Upper lobe of left lung (tissue), 6 donors: Measurements from ENCODE around the gene RASGEF1C. TPM values are rescaled to one million over a fixed set of nuclear protein-coding genes. Genes with fewer than 3 reads are reported as not detected.

Experiments
- ATAC-seq, 2 donors: fragments of 200-7000 bp; cut with Tn5 transposase; one replicate each; pipeline ENCODE4 v1.9.1; 2022; ENCODE audit warnings: mild to moderate bottlenecking in 2 of 2, moderate library complexity in 2 of 2; ENCODE audit not compliant: low FRiP score in 2 of 2
- DNase-seq, 2 donors: peaks; one replicate each; pipeline ENCODE4 v3.0.0-alpha.2; 2019 to 2020
- H3K27ac ChIP-seq, 4 donors: fragments of 200-600 bp; sonication (generic); one replicate each; pipeline ENCODE4 v1.5.1; 2016 to 2019
- H3K27me3 ChIP-seq, 4 donors: fragments of 200-600 bp; sonication (generic); one replicate each; pipeline ENCODE4 v1.5.1; 2017 to 2019
- H3K36me3 ChIP-seq, 4 donors: fragments of 200-600 bp; sonication (generic); one replicate each; pipeline ENCODE4 v1.5.1; 2016 to 2019
- H3K4me1 ChIP-seq, 4 donors: fragments of 200-600 bp; sonication (generic); one replicate each; pipeline ENCODE4 v1.5.1; 2018 to 2019
- H3K4me3 ChIP-seq, 4 donors: fragments of 200-600 bp; sonication (generic); one replicate each; pipeline ENCODE4 v1.5.1; 2017 to 2019; ENCODE audit warnings: mild to moderate bottlenecking in 2 of 4, moderate library complexity in 1 of 4
- H3K9me3 ChIP-seq, 4 donors: fragments of 200-600 bp; sonication (generic); one replicate each; pipeline ENCODE4 v1.5.1; 2018 to 2019
- EP300 ChIP-seq, 4 donors: sonication (generic); formaldehyde crosslinking; IDR thresholded peaks; one replicate each; pipeline ENCODE4 v1.5.1; 2017; ENCODE audit warnings: antibody characterized with exemption in 4 of 4, control low read depth in 2 of 4
- POLR2A ChIP-seq, 4 donors: fragments of 450-650 bp; IDR thresholded peaks; one replicate each; pipeline ENCODE4 v1.5.1; 2016 to 2017; ENCODE audit warnings: antibody characterized with exemption in 4 of 4, mild to moderate bottlenecking in 2 of 4
- POLR2AphosphoS5 ChIP-seq, 2 donors: sonication (generic); formaldehyde crosslinking; IDR thresholded peaks; one replicate each; pipeline ENCODE4 v1.5.1; 2017; ENCODE audit warnings: antibody characterized with exemption in 2 of 2
- WGBS, 2 donors: methylation state at CpG; one replicate each; pipeline ENCODE4 v1.1.5; 2017 to 2018; 5-methylcytosine and 5-hydroxymethylcytosine counted together
- total RNA-seq, 6 donors: library from RNA; depleted of rRNA in 4 of 6; stranded (reverse); fragments of >200 nt in 4 of 6; gene quantifications; one replicate each; pipeline versions ENCODE4 v1.1.0 to v1.2.1, GENCODE V29; 2016 to 2021
- TF ChIP-seq, protein P1 (sequence below), 6 experiments: fragments of 450-650 bp in 4 of 6; fragments of 200-600 bp in 2 of 6; sonication (generic) in 2 of 6; IDR thresholded peaks; one replicate each; pipeline ENCODE4 v1.5.1; 2016 to 2019; ENCODE audit warnings: antibody characterized with exemption in 6 of 6
- donor health status: DM: no; HTN: no; CAD: no; lungs with moderate emphysema.
- donor health status: DM: no; HTN: yes; CAD: no; lungs with severe emphysema.

Gene RASGEF1C
- total RNA-seq, 6 donors from 2014 or later, result not detected

DNA sequence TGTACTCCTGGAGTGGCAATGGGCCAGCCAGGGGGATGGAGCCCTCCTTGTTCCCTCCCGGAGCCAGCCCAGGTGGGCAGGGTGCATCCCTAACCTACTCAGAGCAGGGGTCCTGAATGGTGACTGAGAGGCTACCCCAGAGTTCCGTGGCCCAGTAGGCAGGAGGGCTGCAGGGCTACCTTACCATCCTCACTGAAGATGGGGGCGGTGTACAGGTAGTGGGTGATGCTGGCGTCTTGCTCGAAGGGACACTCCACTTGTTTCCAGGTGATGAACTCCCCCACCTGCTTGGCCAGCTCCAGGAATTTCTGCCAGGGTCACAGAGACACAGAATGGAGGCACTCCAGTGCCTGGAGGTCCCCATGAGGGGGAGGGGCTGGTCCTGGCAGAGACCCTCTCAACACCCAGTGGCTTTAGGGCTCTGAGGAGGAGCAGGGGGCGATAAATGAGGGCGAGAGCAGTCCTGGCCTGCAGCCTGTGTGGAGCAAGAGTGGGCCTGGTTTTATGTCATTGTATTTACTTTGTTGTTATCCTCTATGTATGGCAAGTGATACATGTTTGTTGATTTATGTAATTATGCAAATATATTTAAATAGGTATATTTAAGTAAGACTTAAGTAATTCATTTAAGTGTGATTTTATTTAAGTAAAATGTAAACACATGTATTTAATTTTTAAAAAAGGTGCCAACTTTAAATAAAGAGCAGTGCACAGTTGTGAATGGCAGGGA is 97.6 kb downstream of the RASGEF1C start:
- Histone ChIP-seq H3K4me3 (no peak overlapping the region), H3K4me1 (no peaks in the 10 kb centered on the region), H3K27me3 (no peaks in the 10 kb centered on the region), H3K9me3 (peaks cover 3 to 16% (median 10%) of the 10 kb centered on the region in 4 donors), H3K36me3 (no peaks in the 10 kb centered on the region), H3K27ac (no peak overlapping the region)
- DNase-seq (no peak), ATAC-seq (peak in 1 of 2 donors; percentile 23)
- WGBS, 2 donors, result 85 to 96% methylated on average over 2 to 7 of the region's 7 CpGs
- TF ChIP-seq EP300 (IDR thresholded peaks at IDR 0.05), result no peak

DNA sequence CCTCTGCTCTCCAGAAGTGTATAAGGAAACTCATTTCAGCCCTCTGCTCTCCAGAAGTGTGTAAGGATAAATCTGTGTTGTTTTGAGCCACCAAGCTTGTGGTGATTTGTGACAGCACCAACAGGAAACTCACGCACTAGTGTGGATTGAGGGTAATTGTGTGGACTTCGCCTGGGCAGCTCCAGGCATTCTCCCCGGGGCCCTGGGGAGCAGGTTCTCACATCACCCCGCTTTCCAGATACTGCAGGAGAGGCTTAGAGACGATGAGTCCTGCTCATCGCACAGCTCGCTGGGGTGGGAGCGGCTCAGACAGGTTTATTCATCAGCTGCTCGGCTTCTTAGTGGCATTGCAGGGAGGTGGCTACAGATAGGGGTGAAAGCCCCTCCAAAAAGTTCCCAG is 99.1 kb downstream of the RASGEF1C start:
- DNase-seq (no peak), ATAC-seq (no peak)
- Histone ChIP-seq H3K9me3 (peaks cover 3 to 22% (median 10%) of the 10 kb centered on the region in 4 donors), H3K4me1 (no peaks in the 10 kb centered on the region), H3K36me3 (no peaks in the 10 kb centered on the region), H3K27ac (no peak overlapping the region), H3K27me3 (no peaks in the 10 kb centered on the region), H3K4me3 (no peak overlapping the region)
- TF ChIP-seq, protein P1, sequence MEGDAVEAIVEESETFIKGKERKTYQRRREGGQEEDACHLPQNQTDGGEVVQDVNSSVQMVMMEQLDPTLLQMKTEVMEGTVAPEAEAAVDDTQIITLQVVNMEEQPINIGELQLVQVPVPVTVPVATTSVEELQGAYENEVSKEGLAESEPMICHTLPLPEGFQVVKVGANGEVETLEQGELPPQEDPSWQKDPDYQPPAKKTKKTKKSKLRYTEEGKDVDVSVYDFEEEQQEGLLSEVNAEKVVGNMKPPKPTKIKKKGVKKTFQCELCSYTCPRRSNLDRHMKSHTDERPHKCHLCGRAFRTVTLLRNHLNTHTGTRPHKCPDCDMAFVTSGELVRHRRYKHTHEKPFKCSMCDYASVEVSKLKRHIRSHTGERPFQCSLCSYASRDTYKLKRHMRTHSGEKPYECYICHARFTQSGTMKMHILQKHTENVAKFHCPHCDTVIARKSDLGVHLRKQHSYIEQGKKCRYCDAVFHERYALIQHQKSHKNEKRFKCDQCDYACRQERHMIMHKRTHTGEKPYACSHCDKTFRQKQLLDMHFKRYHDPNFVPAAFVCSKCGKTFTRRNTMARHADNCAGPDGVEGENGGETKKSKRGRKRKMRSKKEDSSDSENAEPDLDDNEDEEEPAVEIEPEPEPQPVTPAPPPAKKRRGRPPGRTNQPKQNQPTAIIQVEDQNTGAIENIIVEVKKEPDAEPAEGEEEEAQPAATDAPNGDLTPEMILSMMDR (IDR thresholded peaks at IDR 0.05), result no peak
- TF ChIP-seq POLR2A (IDR thresholded peaks at IDR 0.05) (no peak), POLR2AphosphoS5 (IDR thresholded peaks at IDR 0.05) (no peak), EP300 (IDR thresholded peaks at IDR 0.05) (no peak)
- WGBS, 2 donors, result 79 to 83% methylated on average over 8 to 9 of the region's 9 CpGs

DNA sequence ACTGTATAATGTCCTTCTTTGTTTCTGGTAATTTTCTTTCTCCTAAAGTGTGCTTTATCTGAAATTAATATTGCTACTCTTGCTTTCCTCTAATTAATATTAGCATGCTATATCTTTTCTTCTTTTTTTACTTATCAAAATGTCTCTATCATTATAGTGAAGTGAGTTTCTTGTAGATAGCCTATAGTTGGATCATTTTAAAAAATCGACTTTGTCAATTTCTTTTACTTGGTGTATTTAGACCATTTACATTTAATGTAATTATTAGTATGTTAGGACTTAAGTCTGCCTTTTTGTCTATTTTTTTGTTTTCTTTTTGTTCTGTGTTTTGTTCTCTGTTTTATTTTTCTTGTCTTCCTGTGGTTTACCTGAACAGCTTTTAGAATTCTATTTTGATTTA is 102.0 kb downstream of the RASGEF1C start:
- WGBS, 2 donors, result 86 to 95% methylated on average over 1 of the region's 1 CpG
- no peak overlapping the region for H3K27ac ChIP-seq

DNA sequence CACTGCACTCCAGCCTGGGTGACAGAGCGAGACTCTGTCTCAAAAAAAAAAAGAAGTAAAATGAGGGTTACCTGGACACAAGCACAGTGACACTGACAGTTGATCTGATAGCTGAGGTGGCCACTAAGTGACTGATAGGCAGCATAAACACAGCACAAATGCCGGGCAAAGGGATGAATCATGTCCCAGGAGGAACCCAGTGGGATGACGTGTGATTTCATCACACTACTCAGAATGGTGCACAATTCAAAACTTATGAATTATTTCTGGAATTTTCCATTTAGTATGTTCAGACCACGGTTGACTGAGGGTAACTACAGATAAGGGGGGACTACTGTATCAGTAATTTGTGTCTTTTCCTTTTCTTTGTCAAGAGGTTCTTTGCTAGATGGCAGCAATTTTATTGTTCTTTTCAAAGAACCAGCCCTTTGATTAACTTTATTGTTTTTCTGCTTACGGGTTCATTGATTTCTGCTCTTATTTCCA is 103.1 kb downstream of the RASGEF1C start:
- Histone ChIP-seq H3K4me1 (no peaks in the 10 kb centered on the region), H3K27me3 (no peaks in the 10 kb centered on the region), H3K4me3 (no peak overlapping the region), H3K9me3 (peaks cover 3 to 22% (median 10%) of the 10 kb centered on the region in 4 donors), H3K36me3 (no peaks in the 10 kb centered on the region), H3K27ac (no peak overlapping the region)
- WGBS, 2 donors, result 76 to 80% methylated on average over 5 of the region's 5 CpGs
- ATAC-seq (no peak), DNase-seq (no peak)
- no peak for TF ChIP-seq POLR2A (IDR thresholded peaks at IDR 0.05)
- TF ChIP-seq POLR2AphosphoS5 (IDR thresholded peaks at IDR 0.05), result no peak

More for the DNA sequence above, 102.0 kb downstream of the RASGEF1C start:
- Histone ChIP-seq H3K27me3 (no peaks in the 10 kb centered on the region), H3K36me3 (no peaks in the 10 kb centered on the region), H3K4me1 (no peaks in the 10 kb centered on the region), H3K9me3 (peaks cover 3 to 22% (median 10%) of the 10 kb centered on the region in 4 donors), H3K4me3 (no peak overlapping the region)
- no peak for DNase-seq
- ATAC-seq, result no peak
- TF ChIP-seq, protein P1 (IDR thresholded peaks at IDR 0.05), result no peak
- TF ChIP-seq POLR2AphosphoS5 (IDR thresholded peaks at IDR 0.05) (no peak), EP300 (IDR thresholded peaks at IDR 0.05) (no peak), POLR2A (IDR thresholded peaks at IDR 0.05) (no peak)

DNA sequence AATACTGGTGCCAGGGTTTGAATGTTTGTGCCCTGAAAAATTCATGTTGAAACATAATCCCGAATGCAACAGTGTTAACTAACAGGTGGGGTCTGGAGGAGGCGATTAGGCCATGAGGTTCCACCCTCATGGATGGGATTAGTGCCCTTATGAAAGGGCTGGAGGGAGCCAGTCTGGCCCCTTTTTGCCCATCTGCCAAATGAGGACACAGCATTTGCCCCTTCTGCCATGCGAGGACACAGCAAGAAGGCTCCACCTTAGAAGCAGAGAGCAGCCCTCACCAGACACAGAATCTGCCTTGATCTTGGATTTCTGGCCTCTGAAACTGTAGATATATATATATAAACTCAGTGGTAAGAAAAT is 104.9 kb downstream of the RASGEF1C start:
- peaks cover 3 to 22% (median 10%) of the 10 kb centered on the region in 4 donors for H3K9me3 ChIP-seq
- H3K27me3 ChIP-seq, result no peaks in the 10 kb centered on the region
- no peaks in the 10 kb centered on the region for H3K36me3 ChIP-seq
- no peaks in the 10 kb centered on the region for H3K4me1 ChIP-seq
- no peak overlapping the region for H3K4me3 ChIP-seq
- ATAC-seq (no peak), DNase-seq (no peak)
- 92 to 96% methylated on average over 3 of the region's 3 CpGs for WGBS, 2 donors
- TF ChIP-seq, protein P1 (IDR thresholded peaks at IDR 0.05), result no peak
- no peak for TF ChIP-seq POLR2AphosphoS5 (IDR thresholded peaks at IDR 0.05)
- TF ChIP-seq POLR2A (IDR thresholded peaks at IDR 0.05), result no peak
- TF ChIP-seq EP300 (IDR thresholded peaks at IDR 0.05), result no peak
- H3K27ac ChIP-seq, result no peak overlapping the region
